NCI-H128 (cell line): ENCODE results near the gene SMARCA1.

Source experiments
- DNase-seq: peaks from one replicate; lab custom pipeline; 2025; ENCODE audit not compliant: unreplicated experiment; lab: John Stamatoyannopoulos, UW

The SMARCA1 gene

DNA sequence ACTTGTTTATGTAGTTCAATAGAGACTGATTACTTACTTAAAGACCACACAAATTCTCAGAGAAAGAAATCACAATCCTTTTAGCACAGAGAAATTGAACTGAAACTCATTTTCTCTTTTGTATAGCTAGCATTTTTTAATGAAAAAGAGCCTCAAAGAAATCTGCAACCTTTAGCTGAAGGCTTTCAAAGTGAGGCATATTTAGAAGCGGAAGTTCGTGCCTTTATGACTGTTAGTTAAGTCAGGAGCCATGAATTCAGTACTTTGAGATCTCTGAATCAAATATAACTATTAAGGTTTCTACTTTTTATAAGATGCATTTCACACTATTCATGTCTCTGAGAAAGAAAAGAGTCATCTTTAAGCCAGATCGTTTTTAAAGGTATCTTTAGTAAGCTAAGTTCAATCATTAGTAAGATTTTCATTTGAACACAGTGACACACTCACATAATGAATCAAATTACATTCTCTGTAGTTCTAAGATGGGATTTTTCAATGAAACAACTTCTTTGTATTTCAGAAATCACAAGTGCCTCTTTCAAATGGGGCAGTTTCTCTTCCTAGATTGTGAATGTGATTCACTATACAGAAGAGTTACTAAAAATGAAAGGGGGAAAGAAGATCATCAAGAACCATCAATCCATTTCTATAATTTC lies 61.4 kb downstream of the SMARCA1 start:
- DNase-seq = no peak

DNA sequence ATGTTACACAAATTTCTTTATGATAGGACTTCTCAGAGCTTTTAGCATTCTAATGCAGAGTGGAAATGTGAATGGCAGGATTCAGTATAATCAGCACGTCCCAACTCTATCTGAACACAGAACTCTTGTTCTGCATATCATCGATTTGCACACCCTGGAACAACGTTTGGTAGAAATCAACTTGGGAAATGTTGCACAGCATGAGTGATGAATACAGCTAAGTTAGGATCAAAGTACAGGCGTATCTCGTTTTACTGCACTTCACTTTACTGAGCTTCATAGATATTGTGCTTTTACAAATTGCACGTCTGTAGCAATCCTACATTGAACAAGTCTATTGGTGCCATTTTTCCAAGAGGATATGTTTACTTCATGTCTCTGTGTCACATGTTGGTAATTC lies 70.8 kb downstream of the SMARCA1 start:
- DNase-seq = no peak

GRCh38 chrX:129450123-129450522 lies 73.2 kb downstream of the SMARCA1 start:
- no peak for DNase-seq

GRCh38 chrX:129449148-129449547 lies 74.1 kb downstream of the SMARCA1 start:
- no peak for DNase-seq

DNA sequence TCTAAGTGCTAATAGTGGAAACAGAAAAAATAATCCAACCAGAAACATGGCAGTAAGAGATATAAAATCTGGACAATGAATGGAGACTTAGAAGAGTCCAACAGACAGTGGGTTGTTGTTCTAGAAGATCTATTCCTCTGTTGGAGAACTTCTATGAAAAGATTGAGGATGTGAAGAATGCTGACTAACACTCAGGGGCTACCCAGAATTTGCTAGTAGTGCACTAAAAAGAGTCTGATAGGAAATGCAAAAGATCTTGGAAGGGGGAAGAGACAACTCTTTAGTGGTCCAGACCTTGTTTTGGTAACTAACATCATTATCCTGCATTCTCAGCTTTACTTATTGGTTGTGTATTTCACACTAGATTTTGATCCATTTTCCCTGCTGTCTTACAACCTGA lies 77.9 kb downstream of the SMARCA1 start:
- DNase-seq = no peak

DNA sequence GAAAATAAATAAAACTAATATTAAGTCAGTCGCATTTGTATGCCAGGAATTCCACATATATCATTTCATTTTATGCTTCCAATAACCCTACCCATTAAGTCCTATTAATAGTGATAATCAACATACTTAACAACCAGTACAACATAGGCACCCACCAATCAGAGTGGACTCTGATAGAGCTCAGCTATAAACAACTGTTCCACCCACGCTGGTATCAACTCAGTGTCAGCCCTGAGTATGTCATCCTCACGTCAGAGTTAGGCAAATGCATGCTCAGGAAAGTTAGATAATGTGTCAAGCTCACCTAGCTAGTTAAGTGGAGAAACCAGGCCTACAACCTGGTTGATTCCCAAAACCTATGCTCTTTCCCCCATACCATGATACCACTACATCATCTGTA lies 89.3 kb downstream of the SMARCA1 start:
- no peak for DNase-seq

GRCh38 chrX:129433461-129433860 lies 89.8 kb downstream of the SMARCA1 start:
- no peak for DNase-seq

- no peak for DNase-seq
Observed at GRCh38 chrX:129427267-129427666, 96.0 kb downstream of the SMARCA1 start.

DNA sequence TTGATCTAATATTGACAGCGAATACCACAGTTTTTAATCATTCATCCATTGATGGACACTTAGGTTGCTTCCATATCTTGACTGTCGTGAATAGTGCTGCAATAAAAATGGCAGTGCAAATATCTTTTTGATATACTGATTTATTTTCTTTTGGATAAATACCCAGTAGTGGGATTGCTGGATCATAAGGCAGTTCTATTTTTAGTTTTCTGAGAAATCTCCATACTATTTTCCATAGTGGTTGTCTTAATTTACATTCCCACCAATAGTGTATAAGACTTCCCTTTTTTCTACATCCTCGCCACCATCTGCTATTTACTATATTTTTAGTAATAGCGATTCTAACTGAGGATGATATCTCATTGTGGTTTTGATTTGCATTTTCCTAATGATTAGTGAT lies 100.1 kb downstream of the SMARCA1 start:
- no peak for DNase-seq

- no peak for DNase-seq
Observed at GRCh38 chrX:129404670-129405008, 118.7 kb downstream of the SMARCA1 start.

DNA sequence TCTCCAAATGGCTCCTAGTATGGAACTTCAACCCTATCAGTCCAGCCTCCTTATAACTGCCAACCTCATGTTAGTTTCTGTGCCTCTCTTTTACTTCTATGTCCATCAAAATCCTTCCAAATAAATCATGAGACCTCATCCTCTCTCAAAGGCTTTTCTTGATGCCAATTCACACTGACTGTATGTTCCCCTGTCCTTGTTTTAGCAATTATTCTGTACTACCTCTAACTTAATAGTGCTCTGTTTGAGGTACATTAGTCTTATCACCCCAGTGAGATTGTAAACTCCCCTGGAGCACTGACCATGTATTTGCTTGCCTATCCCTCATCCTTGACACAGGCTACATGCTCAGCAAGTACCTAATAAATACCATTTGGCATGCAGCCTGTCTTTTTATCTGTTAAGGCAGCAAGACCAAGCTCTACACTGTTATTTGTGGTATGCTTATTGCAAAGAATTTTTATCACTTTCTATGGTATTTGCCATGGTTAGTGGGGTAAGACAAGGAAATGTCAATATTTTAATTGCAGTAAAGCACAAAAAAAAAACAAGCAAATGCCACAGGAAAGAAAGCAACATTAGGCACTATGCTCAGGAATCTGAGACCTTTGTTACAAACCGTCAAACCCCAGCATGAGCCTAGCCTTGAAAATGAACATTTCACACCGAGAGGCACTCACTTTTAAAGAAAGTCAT lies 119.2 kb downstream of the SMARCA1 start:
- DNase-seq = no peak
